Ishikawa (cell line): ENCODE results near the gene RBBP6.

Source experiments
- CEBPB ChIP-seq: IDR thresholded peaks from 2 replicates; pipeline ENCODE4 v1.6.1; 2012
- CREB1 ChIP-seq: IDR thresholded peaks from 2 replicates; pipeline ENCODE4 v1.6.1; 2012; ENCODE audit warnings: low read depth
- EP300 ChIP-seq: IDR thresholded peaks from 2 replicates; pipeline ENCODE4 v1.6.1; 2012; ENCODE audit warnings: borderline replicate concordance
- MAX ChIP-seq: IDR thresholded peaks from 2 replicates; pipeline ENCODE4 v1.6.1; 2012
- RAD21 ChIP-seq: IDR thresholded peaks from 2 replicates; pipeline ENCODE4 v1.6.1; 2012; ENCODE audit warnings: low read depth
- REST ChIP-seq: IDR thresholded peaks from 2 replicates; pipeline ENCODE4 v1.6.1; 2012; ENCODE audit warnings: low read depth, mild to moderate bottlenecking
- TAF1 ChIP-seq: IDR thresholded peaks from 2 replicates; pipeline ENCODE4 v1.6.1; 2012; ENCODE audit warnings: low read depth, mild to moderate bottlenecking
- YY1 ChIP-seq: IDR thresholded peaks from 2 replicates; pipeline ENCODE4 v1.6.1; 2012; ENCODE audit warnings: low read depth

GRCh38 chr16:24541233-24541933 lies 2.0 kb downstream of the RBBP6 start:
- no peak for TF ChIP-seq YY1
- no peak for TF ChIP-seq CEBPB
- TF ChIP-seq EP300 = no peak
- TF ChIP-seq CREB1 = no peak
- TF ChIP-seq RAD21 = no peak
- TF ChIP-seq MAX = no peak
- TF ChIP-seq REST = no peak
- no peak for TF ChIP-seq TAF1
